H9 (cell line): ENCODE measurements around the gene CXCL8. TPM values are rescaled to one million over a fixed set of nuclear protein-coding genes. Genes with fewer than 3 reads are reported as not detected.

Source experiments
- DNase-seq: peaks from one replicate; pipeline ENCODE4 v3.0.0-alpha.2; 2017
- H2AFZ ChIP-seq: one replicate; pipeline ENCODE4 v1.6.1; 2013; ENCODE audit warnings: mild to moderate bottlenecking, low read length, control low read depth, moderate library complexity
- H2AK5ac ChIP-seq: 2 replicates; pipeline ENCODE4 v1.6.1; 2013; ENCODE audit warnings: low read length, control low read depth, mixed read lengths; ENCODE audit not compliant: insufficient read length
- H2BK120ac ChIP-seq: one replicate; pipeline ENCODE4 v1.6.1; 2013; ENCODE audit warnings: low read depth, mild to moderate bottlenecking, low read length, control low read depth, inconsistent platforms; ENCODE audit not compliant: poor library complexity, severe bottlenecking
- H2BK12ac ChIP-seq: 2 replicates; pipeline ENCODE4 v1.6.1; 2013; ENCODE audit warnings: low read length, control low read depth, mixed read lengths, low read depth; ENCODE audit not compliant: insufficient read length
- H2BK15ac ChIP-seq: 2 replicates; pipeline ENCODE4 v1.6.1; 2013; ENCODE audit warnings: low read depth, low read length, control low read depth
- H2BK20ac ChIP-seq: one replicate; pipeline ENCODE4 v1.6.1; 2013; ENCODE audit warnings: low read depth, mild to moderate bottlenecking, low read length, control low read depth, inconsistent platforms; ENCODE audit not compliant: poor library complexity, severe bottlenecking
- H2BK5ac ChIP-seq: 2 replicates; pipeline ENCODE4 v1.6.1; 2013; ENCODE audit warnings: low read length, control low read depth, mixed read lengths; ENCODE audit not compliant: insufficient read length
- H3K14ac ChIP-seq: 2 replicates; pipeline ENCODE4 v1.6.1; 2013; ENCODE audit warnings: low read length, control low read depth; ENCODE audit not compliant: insufficient read depth
- H3K18ac ChIP-seq: 2 replicates; pipeline ENCODE4 v1.6.1; 2013; ENCODE audit warnings: low read depth, mild to moderate bottlenecking, mixed read lengths, low read length, control low read depth; ENCODE audit not compliant: insufficient read length
- H3K23ac ChIP-seq: 2 replicates; pipeline ENCODE4 v1.6.1; 2013; ENCODE audit warnings: low read length, control low read depth, mixed read lengths, low read depth; ENCODE audit not compliant: insufficient read length
- H3K23me2 ChIP-seq: 2 replicates; pipeline ENCODE4 v1.6.1; 2013; ENCODE audit warnings: low read depth, mild to moderate bottlenecking, mixed read lengths, low read length, control low read depth; ENCODE audit not compliant: insufficient read length, poor library complexity, severe bottlenecking
- H3K27ac ChIP-seq: 2 replicates; pipeline ENCODE4 v1.5.1; 2013; ENCODE audit warnings: low read length, control low read depth, mixed read lengths, low read depth; ENCODE audit not compliant: insufficient read length
- H3K27me3 ChIP-seq: 2 replicates; pipeline ENCODE4 v1.6.1; 2013; ENCODE audit warnings: low read length, control low read depth, inconsistent platforms; ENCODE audit not compliant: insufficient read depth
- H3K4ac ChIP-seq: 2 replicates; pipeline ENCODE4 v1.6.1; 2013; ENCODE audit warnings: low read depth, mild to moderate bottlenecking, control low read depth, inconsistent platforms, low read length, moderate library complexity
- H3K4me1 ChIP-seq: 2 replicates; pipeline ENCODE4 v1.6.1; 2013; ENCODE audit warnings: low read length, control low read depth, inconsistent platforms; ENCODE audit not compliant: insufficient read depth
- H3K4me2 ChIP-seq: 2 replicates; pipeline ENCODE4 v1.6.1; 2013; ENCODE audit warnings: low read length, control low read depth, mixed read lengths; ENCODE audit not compliant: insufficient read length, insufficient read depth
- H3K56ac ChIP-seq: 2 replicates; pipeline ENCODE4 v1.6.1; 2013; ENCODE audit warnings: low read depth, mild to moderate bottlenecking, mixed read lengths, low read length, control low read depth; ENCODE audit not compliant: insufficient read length
- H3K79me1 ChIP-seq: 2 replicates; pipeline ENCODE4 v1.6.1; 2013; ENCODE audit warnings: low read depth, mild to moderate bottlenecking, moderate library complexity, low read length, control low read depth, inconsistent platforms; ENCODE audit not compliant: insufficient read depth, poor library complexity, severe bottlenecking
- H3K79me2 ChIP-seq: 2 replicates; pipeline ENCODE4 v1.6.1; 2013; ENCODE audit warnings: low read length, control low read depth, inconsistent platforms; ENCODE audit not compliant: insufficient read depth
- H3K9ac ChIP-seq: 2 replicates; pipeline ENCODE4 v1.6.1; 2013; ENCODE audit warnings: low read length, control low read depth, mixed read lengths; ENCODE audit not compliant: insufficient read length; ENCODE audit errors: extremely low read depth
- H3K9me3 ChIP-seq: one replicate; pipeline ENCODE4 v1.6.1; 2013; ENCODE audit warnings: low read depth, low read length, inconsistent platforms; ENCODE audit not compliant: control insufficient read depth
- H3T11ph ChIP-seq: one replicate; pipeline ENCODE4 v1.6.1; 2013; ENCODE audit warnings: mild to moderate bottlenecking, low read length, control low read depth, inconsistent platforms
- H4K20me1 ChIP-seq: one replicate; pipeline ENCODE4 v1.6.1; 2013; ENCODE audit not compliant: control insufficient read depth, insufficient read length, insufficient read depth
- H4K5ac ChIP-seq: 2 replicates; pipeline ENCODE4 v1.6.1; 2013; ENCODE audit warnings: low read depth, mild to moderate bottlenecking, mixed read lengths, low read length, control low read depth; ENCODE audit not compliant: insufficient read length
- H4K8ac ChIP-seq: replicated peaks from 2 replicates; pipeline ENCODE4 v1.6.1; 2013; ENCODE audit warnings: low read length, control low read depth, mixed read lengths, low read depth; ENCODE audit not compliant: insufficient read length
- H4K91ac ChIP-seq: 2 replicates; pipeline ENCODE4 v1.6.1; 2013; ENCODE audit warnings: low read depth, mild to moderate bottlenecking, moderate library complexity, mixed read lengths, low read length, control low read depth; ENCODE audit not compliant: insufficient read length
- H3K27ac Mint-ChIP-seq, 3 experiments: 2 replicates in 2 of 3; 3 replicates in 1 of 3; pipeline ENCODE4 v1.8.0; 2020 to 2021; ENCODE audit warnings: mixed read lengths in 3 of 3, mild to moderate bottlenecking in 1 of 3, moderate library complexity in 1 of 3
- H3K27me3 Mint-ChIP-seq: 2 replicates; pipeline ENCODE4 v1.8.0; 2021; ENCODE audit warnings: low read depth, mild to moderate bottlenecking, moderate library complexity, mixed read lengths
- H3K36me3 Mint-ChIP-seq, 3 experiments: 2 replicates in 2 of 3; 3 replicates in 1 of 3; pipeline ENCODE4 v1.8.0; 2020 to 2021; ENCODE audit warnings: low read depth in 3 of 3, mixed read lengths in 3 of 3; ENCODE audit not compliant: insufficient read depth in 1 of 3
- H3K4me1 Mint-ChIP-seq, 2 experiments: 2 replicates each; pipeline ENCODE4 v1.8.0; 2020; ENCODE audit warnings: mixed read lengths in 2 of 2
- H3K4me3 Mint-ChIP-seq, 2 experiments: 2 replicates in 1 of 2; 3 replicates in 1 of 2; pipeline ENCODE4 v1.8.0; 2020 to 2021; ENCODE audit warnings: mild to moderate bottlenecking in 2 of 2, mixed read lengths in 2 of 2, moderate library complexity in 1 of 2
- H3K9me3 Mint-ChIP-seq, 2 experiments: 2 replicates in 1 of 2; 3 replicates in 1 of 2; pipeline ENCODE4 v1.8.0; 2020; ENCODE audit warnings: mild to moderate bottlenecking in 2 of 2, mixed read lengths in 2 of 2, moderate library complexity in 1 of 2
- WGBS: extraction: QIAGEN DNeasy Blood & Tissue Kit; methylation state at CpG from one replicate; pipeline ENCODE4 v1.1.7; 2013; ENCODE audit warnings: missing lambda C conversion rate, low lambda C conversion rate, mixed read lengths; ENCODE audit not compliant: insufficient read length; ENCODE audit errors: extremely low coverage; 5-methylcytosine and 5-hydroxymethylcytosine counted together
- total RNA-seq: library from RNA; stranded (reverse); gene quantifications from 2 replicates; pipeline ENCODE4 v1.2.1, GENCODE V29; 2021
- TF ChIP-seq, protein P1 (sequence below): fragments of 200-600 bp; sonication (generic); conservative IDR thresholded peaks from 3 replicates; pipeline ENCODE4 v1.8.0; 2021; ENCODE audit warnings: antibody characterized with exemption, mild to moderate bottlenecking

The CXCL8 gene
- total RNA-seq, 1 experiment from 2014 or later = not detected

DNA sequence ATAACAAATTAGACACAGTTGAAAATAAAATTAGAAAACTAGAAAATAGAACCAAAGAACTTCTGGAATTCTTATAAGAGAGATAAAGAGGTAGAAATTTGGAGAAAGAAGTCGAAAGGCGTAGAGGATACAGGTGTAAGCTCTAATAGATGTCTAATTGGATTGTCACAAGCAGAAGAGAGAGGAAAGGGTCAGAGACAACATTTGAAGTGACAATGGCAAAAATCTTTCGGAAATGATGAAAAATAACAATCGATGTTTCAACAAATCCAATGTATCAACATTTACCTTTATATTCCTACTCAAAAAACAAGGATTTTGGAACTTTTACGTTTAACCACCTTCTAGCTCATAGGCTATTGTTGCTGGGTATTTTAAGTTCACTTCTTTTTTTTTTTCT lies 3.8 kb downstream of the CXCL8 start:
- Histone ChIP-seq H3K79me1 (no peaks in the 10 kb centered on the region), H3K4ac (no peak overlapping the region), H4K8ac (no peak overlapping the region), H2BK12ac (no peak overlapping the region), H4K20me1 (no peaks in the 10 kb centered on the region), H2BK120ac (no peak overlapping the region), H2BK15ac (no peak overlapping the region), H3K9ac (no peak overlapping the region), H3K18ac (no peak overlapping the region), H3K4me1 (no peaks in the 10 kb centered on the region; the same call in 1 of the 2 replicates), H2AFZ (no peak overlapping the region), H3K23me2 (no peaks in the 10 kb centered on the region), H4K91ac (no peak overlapping the region), H3K27ac (no peak overlapping the region), H3K23ac (no peak overlapping the region), H3K9me3 (no peaks in the 10 kb centered on the region), H4K5ac (no peak overlapping the region), H3K56ac (no peak overlapping the region), H2BK20ac (no peak overlapping the region), H3K27me3 (no peaks in the 10 kb centered on the region), H3K79me2 (no peaks in the 10 kb centered on the region), H2BK5ac (no peak overlapping the region), H3T11ph (no peak overlapping the region), H3K4me2 (no peak overlapping the region), H2AK5ac (no peak overlapping the region), H3K14ac (no peak overlapping the region)
- peaks cover 0 to 5% (median 1%) of the 10 kb centered on the region in 3 experiments; a peak in 2 of 7 replicates for H3K36me3 Mint-ChIP-seq
- no peaks in the 10 kb centered on the region for H3K4me1 Mint-ChIP-seq
- TF ChIP-seq, protein P1, sequence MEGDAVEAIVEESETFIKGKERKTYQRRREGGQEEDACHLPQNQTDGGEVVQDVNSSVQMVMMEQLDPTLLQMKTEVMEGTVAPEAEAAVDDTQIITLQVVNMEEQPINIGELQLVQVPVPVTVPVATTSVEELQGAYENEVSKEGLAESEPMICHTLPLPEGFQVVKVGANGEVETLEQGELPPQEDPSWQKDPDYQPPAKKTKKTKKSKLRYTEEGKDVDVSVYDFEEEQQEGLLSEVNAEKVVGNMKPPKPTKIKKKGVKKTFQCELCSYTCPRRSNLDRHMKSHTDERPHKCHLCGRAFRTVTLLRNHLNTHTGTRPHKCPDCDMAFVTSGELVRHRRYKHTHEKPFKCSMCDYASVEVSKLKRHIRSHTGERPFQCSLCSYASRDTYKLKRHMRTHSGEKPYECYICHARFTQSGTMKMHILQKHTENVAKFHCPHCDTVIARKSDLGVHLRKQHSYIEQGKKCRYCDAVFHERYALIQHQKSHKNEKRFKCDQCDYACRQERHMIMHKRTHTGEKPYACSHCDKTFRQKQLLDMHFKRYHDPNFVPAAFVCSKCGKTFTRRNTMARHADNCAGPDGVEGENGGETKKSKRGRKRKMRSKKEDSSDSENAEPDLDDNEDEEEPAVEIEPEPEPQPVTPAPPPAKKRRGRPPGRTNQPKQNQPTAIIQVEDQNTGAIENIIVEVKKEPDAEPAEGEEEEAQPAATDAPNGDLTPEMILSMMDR = no peak
- H3K4me3 Mint-ChIP-seq = no peak overlapping the region
- H3K27ac Mint-ChIP-seq = no peak overlapping the region
- no peaks in the 10 kb centered on the region for H3K27me3 Mint-ChIP-seq
- 100% methylated on average over 2 of the region's 5 CpGs for WGBS
- DNase-seq = no peak
- H3K9me3 Mint-ChIP-seq = peaks cover 2 to 3% of the 10 kb centered on the region in 2 experiments; a peak in 2 of 5 replicates
